GDM1 (cell line): ENCODE results near the gene SARNP.
A peak's percentile ranks its signal among the peaks of the same experiment; 100 is the strongest.
"Not testable (repeated sequence)": the region's sequence is repeated elsewhere in the genome, so short reads cannot be mapped to it uniquely, and the experiment has no call there.

Source experiments
- DNase-seq: peaks from one replicate; lab custom pipeline; 2025; lab: John Stamatoyannopoulos, UW

The SARNP gene

DNA sequence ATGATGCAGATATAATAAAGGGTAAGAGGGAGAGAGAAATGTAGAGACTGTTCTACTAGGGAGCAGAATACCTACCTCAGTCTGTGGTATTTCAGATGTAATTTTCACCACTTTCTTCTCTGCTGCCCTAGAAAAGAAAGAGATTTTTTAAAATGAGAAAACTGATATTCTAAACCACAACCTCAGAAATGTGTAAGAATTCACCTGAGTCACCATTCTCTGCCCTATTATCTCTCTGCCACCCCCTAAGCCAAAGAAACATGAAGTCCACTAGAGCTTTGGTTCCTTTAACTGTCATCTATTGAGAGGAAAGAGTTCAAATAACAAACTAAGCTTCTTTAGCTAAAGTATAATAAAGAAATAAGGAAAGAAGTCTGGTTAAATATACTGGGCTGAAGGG lies 21.6 kb downstream of the SARNP start:
- DNase-seq = no peak

DNA sequence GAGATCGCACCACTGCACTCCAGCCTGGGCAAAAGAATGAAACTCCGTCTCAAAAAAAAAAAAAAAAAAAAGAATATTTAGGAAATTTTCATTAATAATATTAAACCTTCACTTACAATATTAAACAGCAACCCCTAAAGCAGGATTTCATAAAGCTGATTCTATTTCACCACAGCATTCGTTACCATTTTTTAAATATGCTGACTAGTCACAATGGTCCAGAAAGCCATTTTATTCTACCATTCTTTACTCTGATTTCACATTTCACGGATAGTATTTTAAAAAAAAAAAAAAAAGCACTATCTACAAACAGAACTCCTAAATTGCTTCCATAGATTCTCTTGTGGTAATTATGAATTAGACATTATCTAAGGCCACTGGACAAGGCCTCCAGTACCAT lies 27.6 kb downstream of the SARNP start:
- DNase-seq = no peak

DNA sequence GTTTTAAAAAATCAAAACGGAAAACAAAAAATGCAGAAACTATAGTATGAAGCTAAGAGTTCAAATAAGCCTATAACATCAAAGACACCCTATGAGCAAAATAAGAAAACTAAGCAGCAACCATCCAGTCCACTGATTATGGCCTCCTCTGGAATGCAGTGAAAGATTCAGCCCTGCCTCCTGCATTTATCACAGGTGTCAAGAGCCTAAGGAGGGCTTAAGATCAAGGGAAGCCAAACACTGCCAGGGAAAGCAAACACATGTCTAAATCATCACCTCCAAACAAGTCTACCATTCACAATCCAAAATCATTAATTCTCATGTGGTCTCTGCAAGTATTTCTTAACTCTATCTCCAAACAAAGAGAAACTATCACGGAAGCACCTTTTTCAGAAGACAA lies 28.4 kb downstream of the SARNP start:
- no peak for DNase-seq

- no peak for DNase-seq
Observed at GRCh38 chr12:55788546-55788945, 29.0 kb downstream of the SARNP start.

GRCh38 chr12:55780685-55781084 lies 36.8 kb downstream of the SARNP start:
- DNase-seq = no peak

DNA sequence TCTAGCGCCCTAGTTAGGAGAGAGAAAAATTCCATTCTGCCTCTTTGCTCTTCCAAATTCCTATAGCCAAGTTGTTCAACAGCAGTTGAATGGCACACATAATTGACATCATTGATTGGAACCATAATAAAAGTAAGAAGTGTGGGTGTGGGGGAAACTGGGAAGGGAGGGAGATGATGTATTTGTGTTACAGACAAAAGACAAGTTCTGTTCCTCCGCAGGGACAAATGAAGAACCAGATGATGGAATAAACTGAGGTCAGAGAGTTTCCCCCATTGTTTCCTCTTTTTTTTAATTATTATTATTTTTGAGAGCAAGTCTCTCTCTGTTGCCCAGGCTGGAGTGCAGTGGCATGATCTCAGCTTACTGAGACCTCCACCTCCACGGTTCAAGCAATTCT lies 39.7 kb downstream of the SARNP start:
- DNase-seq = no peak

GRCh38 chr12:55771736-55772135 lies 45.8 kb downstream of the SARNP start:
- DNase-seq = no peak

DNA sequence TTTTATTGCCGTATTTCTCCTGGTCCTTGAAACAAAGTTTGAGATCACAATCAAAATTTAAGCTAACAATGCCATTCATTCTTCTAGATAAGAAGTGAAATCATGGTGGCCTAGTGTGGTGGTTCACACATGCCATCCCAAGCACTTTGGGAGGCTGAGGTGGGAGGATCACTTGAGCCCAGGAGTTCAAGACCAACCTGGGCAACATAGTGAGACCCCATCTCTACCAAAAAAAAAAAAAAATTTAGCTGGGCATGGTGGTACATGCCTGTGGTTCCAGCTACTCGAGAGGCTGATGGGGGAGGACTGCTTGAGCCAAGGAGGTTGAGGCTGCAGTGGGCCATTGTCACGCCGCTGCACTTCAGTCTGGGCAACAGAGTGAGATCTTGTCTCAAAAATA lies 50.4 kb downstream of the SARNP start:
- DNase-seq = no peak

DNA sequence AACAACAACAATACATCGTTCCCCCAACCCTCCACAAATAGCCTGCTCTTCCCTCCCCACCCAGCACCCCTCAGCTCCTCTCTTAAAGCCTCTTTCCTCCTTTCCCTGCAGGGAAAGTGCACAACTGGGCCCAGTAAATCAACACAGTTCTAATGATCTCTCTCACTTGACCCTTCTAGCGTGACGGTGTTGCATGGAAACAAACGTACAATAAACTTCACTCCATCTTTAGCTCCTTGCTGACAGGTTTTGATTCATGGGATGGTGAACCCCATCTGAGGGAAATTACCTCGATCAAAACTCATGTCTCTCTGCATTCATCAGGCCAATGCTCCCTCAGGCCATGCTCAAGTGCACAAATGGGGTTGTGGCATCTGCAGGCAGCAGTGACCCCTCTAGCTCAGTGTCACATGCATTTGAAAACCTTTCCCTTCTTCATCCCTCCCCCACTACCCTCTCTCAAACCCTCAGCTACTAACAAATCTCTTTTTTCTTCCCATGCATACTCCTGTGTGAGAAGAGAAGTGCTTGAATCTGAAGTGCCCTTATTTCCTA lies 51.7 kb downstream of the SARNP start:
- DNase-seq = no peak

DNA sequence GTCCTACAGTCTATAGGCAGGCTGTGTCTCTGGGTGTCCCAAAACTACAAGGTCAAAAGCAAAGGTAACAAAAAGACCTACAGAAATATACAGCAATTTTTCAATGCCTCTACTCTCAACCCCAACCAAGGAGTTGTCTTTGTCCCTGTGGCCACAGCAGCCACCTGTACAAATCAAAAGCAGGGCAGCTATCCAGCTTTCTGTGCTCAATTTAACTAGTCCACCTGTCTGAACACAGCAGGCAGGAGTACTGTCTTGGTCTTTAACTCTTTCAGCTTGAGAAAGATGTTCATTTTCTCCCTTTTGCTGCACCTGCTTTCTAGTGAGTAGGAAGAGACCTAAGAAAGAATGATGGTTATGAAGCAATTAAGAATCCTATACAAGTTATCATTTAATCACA lies 54.9 kb downstream of the SARNP start:
- DNase-seq = no peak

DNA sequence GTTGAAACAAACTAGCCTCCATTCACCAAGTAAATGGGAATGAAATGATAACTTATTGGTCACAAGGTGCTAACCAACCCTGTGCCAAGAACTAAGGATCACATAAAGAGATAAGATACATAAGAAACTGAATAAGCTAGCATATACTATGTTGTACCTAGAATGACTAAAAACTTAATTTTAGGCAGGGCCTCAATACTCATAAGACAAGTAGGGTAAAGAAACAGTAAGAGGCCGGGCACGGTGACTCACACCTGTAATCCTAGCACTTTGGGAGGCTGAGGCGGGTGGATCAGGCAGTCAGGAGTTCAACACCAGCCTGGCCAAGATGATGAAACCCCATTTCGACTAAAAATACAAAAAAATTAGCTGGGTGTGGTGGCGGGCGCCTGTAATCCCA lies 56.9 kb downstream of the SARNP start:
- DNase-seq = no peak

GRCh38 chr12:55758575-55758974 lies 58.9 kb downstream of the SARNP start:
- DNase-seq = not testable (repeated sequence)

- no peak for DNase-seq
Observed at GRCh38 chr12:55757701-55758100, 59.8 kb downstream of the SARNP start.

- DNase-seq = no peak
Observed at GRCh38 chr12:55755246-55755645, 62.3 kb downstream of the SARNP start.

DNA sequence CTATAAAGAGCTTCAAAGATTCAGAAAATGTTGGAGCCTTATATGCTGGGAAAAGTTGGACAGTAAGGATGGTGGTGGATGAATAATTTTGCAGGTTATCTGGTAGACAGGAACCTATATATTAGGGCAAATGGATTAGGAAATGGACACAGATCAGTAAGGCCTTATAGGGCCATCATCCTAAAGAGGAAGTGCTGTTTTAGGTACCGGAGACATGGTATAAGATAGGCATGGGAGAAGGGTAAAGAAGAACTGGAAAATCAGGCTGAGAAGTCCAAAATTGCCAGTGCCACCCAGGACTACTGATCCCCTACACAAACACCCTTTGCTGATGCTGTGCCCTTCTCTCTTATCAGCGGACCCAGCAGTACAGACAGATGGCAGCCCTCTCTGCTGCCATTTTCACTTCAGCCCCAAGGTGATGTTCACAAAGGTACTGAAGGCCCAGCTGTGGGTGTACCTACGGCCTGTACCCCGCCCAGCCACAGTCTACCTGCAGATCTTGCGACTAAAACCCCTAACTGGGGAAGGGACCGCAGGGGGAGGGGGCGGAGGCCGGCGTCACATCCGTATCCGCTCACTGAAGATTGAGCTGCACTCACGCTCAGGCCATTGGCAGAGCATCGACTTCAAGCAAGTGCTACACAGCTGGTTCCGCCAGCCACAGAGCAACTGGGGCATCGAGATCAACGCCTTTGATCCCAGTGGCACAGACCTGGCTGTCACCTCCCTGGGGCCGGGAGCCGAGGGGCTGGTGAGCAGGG lies 69.1 kb downstream of the SARNP start:
- no peak for DNase-seq

DNA sequence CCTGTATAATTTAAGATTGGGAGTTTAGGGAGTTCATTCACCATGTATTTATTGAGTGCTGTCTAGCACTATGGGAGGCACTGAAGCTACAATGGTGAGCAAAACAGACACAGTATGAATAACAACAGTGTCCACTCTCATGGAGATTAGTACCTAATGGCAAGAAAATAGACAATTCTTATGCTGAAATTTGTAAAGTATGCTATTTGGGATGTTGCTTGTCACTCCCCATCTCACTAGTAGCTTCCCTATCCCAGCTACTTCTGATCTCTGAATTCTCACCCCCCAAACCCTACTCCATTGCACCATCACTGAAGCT lies 70.7 kb downstream of the SARNP start:
- no peak for DNase-seq

GRCh38 chr12:55746174-55746912 lies 71.2 kb downstream of the SARNP start:
- no peak for DNase-seq

GRCh38 chr12:55745361-55746173 lies 72.0 kb downstream of the SARNP start:
- no peak for DNase-seq

GRCh38 chr12:55744340-55745030 lies 73.0 kb downstream of the SARNP start:
- DNase-seq = no peak

DNA sequence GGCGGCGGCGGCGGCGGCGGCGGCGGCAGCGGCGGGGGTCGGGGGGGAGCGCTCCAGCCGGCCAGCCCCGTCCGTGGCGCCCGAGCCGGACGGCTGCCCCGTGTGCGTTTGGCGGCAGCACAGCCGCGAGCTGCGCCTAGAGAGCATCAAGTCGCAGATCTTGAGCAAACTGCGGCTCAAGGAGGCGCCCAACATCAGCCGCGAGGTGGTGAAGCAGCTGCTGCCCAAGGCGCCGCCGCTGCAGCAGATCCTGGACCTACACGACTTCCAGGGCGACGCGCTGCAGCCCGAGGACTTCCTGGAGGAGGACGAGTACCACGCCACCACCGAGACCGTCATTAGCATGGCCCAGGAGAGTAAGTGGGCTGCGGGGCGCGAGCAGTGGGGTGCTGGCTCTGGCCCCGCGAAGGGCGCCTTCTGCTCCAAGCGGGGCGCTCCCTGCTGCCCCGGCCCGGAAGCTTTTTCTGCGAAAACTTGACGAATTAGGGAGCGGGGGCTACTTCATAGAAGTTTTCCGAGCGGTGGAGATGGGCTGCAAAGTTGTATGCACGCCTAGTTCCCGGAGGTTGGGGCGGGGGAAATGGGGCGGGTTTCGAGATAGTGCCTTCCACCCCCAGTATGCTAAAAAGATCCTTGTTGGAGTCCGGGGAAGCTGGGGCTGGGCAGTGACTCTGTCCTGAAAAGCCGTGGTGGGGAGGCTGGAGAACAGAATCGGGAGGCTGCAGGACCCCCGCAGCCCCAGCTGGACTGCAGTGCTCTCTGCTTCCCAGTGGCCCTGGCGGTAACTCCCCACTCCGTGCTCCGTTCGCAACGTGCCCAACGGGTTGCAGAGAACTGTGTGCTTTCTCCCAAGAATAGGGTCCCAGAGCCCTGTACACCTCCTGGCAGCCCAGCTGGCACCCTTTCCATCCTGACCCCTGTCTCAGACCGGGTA lies 73.9 kb downstream of the SARNP start:
- DNase-seq = peak; percentile 57
